Smooth muscle cell (in vitro differentiated cells): Measurements from ENCODE around the gene PSENEN. TPM values are rescaled to one million over a fixed set of nuclear protein-coding genes. Genes with fewer than 3 reads are reported as not detected.

ENCODE experiments used
- DNase-seq: peaks from one replicate; lab custom pipeline; 2025; ENCODE audit not compliant: unreplicated experiment; lab: John Stamatoyannopoulos, UW
- H2AFZ ChIP-seq: fragments of 200-600 bp; sonication (generic); 2 replicates; pipeline ENCODE4 v1.6.0; 2016; ENCODE audit warnings: antibody characterized with exemption, low read depth, mild to moderate bottlenecking
- H3F3A ChIP-seq: fragments of 200-600 bp; sonication (generic); 2 replicates; pipeline ENCODE4 v1.6.0; 2017; ENCODE audit warnings: antibody characterized with exemption, low read depth
- H3K27ac ChIP-seq: fragments of 200-600 bp; sonication (generic); 2 replicates; pipeline ENCODE4 v1.5.1; 2016; ENCODE audit warnings: low read depth, mild to moderate bottlenecking
- H3K27me3 ChIP-seq: fragments of 200-600 bp; sonication (generic); 2 replicates; pipeline ENCODE4 v1.6.1; 2016; ENCODE audit warnings: low read depth, mild to moderate bottlenecking
- H3K36me3 ChIP-seq: fragments of 200-600 bp; sonication (generic); 2 replicates; pipeline ENCODE4 v1.5.1; 2016; ENCODE audit warnings: low read depth
- H3K4me1 ChIP-seq: fragments of 200-600 bp; sonication (generic); 2 replicates; pipeline ENCODE4 v1.5.1; 2016; ENCODE audit warnings: low read depth
- H3K4me2 ChIP-seq: fragments of 200-600 bp; sonication (generic); 2 replicates; pipeline ENCODE4 v1.6.0; 2016; ENCODE audit warnings: mild to moderate bottlenecking
- H3K4me3 ChIP-seq: fragments of 200-600 bp; sonication (generic); 2 replicates; pipeline ENCODE4 v1.5.1; 2016; ENCODE audit warnings: mild to moderate bottlenecking
- H3K79me2 ChIP-seq: fragments of 200-600 bp; sonication (generic); 2 replicates; pipeline ENCODE4 v1.6.0; 2016; ENCODE audit warnings: low read depth, mild to moderate bottlenecking
- H3K9ac ChIP-seq: fragments of 200-600 bp; sonication (generic); 2 replicates; pipeline ENCODE4 v1.6.0; 2016; ENCODE audit warnings: low read depth
- H3K9me3 ChIP-seq: fragments of 200-600 bp; sonication (generic); replicated peaks from 2 replicates; pipeline ENCODE4 v1.5.1; 2016; ENCODE audit warnings: low read depth
- H4K20me1 ChIP-seq: fragments of 200-600 bp; sonication (generic); 2 replicates; pipeline ENCODE4 v1.6.0; 2016; ENCODE audit warnings: low read depth
- WGBS: methylation state at CpG from one replicate; pipeline ENCODE4 v1.1.7; 2016; ENCODE audit warnings: low lambda C conversion rate; 5-methylcytosine and 5-hydroxymethylcytosine counted together
- polyA plus RNA-seq: library from polyadenylated mRNA; unstranded; fragments of >200 nt; fragmentation: Nextera tagmentation; extraction: Ambion mirVana; gene quantifications from 2 replicates; pipeline ENCODE4 v1.2.1, GENCODE V29; 2016
- total RNA-seq: library from RNA; depleted of rRNA; stranded (reverse); fragments of >200 nt; gene quantifications from 2 replicates; pipeline ENCODE4 v1.2.3, GENCODE V29; 2014
- TF ChIP-seq, protein P1 (sequence below): fragments of 200-600 bp; sonication (generic); IDR thresholded peaks from 2 replicates; pipeline ENCODE4 v1.5.1; 2017; ENCODE audit warnings: borderline replicate concordance, mild to moderate bottlenecking, antibody characterized with exemption; ENCODE audit not compliant: insufficient read depth, poor library complexity, severe bottlenecking

PSENEN gene
- total and polyA plus RNA-seq, 2 experiments from 2014 or later = 65.4 to 137 TPM

DNA sequence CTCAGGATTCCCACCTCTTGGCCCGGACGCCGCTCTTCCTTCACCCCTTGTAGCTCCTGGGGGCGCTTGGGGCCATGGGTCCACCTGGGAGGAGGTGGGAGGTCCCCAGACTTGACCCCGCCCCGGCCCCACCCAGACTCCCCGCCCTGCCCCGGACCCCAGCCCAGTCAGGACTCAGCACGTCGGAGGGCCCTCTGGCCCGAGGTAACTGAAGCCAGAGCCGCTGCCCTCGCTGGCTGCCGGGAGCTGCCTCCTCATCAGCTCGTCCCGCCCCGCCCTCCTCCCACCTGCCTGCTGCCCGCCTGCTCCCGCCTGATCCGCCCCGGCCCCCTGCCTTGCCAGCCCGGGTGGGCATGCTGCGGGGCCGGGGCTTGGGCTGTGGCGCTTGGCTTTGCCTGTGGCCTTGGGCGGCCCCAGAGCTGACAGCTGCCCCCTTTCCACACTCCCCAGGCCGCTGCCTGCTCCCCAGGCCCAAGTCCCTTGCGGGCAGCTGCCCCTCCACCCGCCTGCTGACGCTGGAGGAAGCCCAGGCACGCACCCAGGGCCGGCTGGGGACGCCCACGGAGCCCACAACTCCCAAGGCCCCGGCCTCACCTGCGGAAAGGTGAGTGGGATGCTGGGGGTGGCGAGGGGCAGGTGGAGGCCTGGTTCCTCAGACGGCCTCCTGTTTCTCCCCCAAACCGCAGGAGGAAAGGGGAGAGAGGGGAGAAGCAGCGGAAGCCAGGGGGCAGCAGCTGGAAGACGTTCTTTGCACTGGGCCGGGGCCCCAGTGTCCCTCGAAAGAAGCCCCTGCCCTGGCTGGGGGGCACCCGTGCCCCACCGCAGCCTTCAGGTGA lies 39.3 kb downstream of the PSENEN start:
- H4K20me1 ChIP-seq = no peaks in the 10 kb centered on the region
- H3K79me2 ChIP-seq = no peaks in the 10 kb centered on the region
- 59% methylated on average over 22 of the region's 45 CpGs for WGBS
- no peak overlapping the region for H2AFZ ChIP-seq
- no peaks in the 10 kb centered on the region for H3K9me3 ChIP-seq
- no peak overlapping the region for H3K9ac ChIP-seq
- H3K4me2 ChIP-seq = no peak overlapping the region
- H3K27ac ChIP-seq = no peak overlapping the region
- H3K4me3 ChIP-seq = no peak overlapping the region
- H3K27me3 ChIP-seq = no peaks in the 10 kb centered on the region
- H3F3A ChIP-seq = no peaks in the 10 kb centered on the region
- TF ChIP-seq, protein P1, sequence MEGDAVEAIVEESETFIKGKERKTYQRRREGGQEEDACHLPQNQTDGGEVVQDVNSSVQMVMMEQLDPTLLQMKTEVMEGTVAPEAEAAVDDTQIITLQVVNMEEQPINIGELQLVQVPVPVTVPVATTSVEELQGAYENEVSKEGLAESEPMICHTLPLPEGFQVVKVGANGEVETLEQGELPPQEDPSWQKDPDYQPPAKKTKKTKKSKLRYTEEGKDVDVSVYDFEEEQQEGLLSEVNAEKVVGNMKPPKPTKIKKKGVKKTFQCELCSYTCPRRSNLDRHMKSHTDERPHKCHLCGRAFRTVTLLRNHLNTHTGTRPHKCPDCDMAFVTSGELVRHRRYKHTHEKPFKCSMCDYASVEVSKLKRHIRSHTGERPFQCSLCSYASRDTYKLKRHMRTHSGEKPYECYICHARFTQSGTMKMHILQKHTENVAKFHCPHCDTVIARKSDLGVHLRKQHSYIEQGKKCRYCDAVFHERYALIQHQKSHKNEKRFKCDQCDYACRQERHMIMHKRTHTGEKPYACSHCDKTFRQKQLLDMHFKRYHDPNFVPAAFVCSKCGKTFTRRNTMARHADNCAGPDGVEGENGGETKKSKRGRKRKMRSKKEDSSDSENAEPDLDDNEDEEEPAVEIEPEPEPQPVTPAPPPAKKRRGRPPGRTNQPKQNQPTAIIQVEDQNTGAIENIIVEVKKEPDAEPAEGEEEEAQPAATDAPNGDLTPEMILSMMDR = no peak
- no peaks in the 10 kb centered on the region for H3K4me1 ChIP-seq
- no peak for DNase-seq
- H3K36me3 ChIP-seq = no peaks in the 10 kb centered on the region

DNA sequence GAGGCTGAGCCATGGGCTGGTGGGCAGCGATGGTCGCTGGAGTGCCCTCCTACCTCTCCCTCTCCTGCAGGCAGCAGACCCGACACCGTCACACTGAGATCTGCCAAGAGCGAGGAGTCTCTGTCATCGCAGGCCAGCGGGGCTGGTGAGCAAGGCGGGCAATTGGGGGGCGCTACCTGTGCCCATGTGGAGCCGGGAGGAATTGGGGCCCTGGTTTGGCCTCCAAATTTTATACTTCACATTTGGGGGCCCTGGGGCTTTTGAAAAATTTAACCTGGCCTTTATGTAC lies 39.8 kb downstream of the PSENEN start:
- WGBS = 78% methylated on average over 10 of the region's 10 CpGs
- no peaks in the 10 kb centered on the region for H3K4me1 ChIP-seq

DNA sequence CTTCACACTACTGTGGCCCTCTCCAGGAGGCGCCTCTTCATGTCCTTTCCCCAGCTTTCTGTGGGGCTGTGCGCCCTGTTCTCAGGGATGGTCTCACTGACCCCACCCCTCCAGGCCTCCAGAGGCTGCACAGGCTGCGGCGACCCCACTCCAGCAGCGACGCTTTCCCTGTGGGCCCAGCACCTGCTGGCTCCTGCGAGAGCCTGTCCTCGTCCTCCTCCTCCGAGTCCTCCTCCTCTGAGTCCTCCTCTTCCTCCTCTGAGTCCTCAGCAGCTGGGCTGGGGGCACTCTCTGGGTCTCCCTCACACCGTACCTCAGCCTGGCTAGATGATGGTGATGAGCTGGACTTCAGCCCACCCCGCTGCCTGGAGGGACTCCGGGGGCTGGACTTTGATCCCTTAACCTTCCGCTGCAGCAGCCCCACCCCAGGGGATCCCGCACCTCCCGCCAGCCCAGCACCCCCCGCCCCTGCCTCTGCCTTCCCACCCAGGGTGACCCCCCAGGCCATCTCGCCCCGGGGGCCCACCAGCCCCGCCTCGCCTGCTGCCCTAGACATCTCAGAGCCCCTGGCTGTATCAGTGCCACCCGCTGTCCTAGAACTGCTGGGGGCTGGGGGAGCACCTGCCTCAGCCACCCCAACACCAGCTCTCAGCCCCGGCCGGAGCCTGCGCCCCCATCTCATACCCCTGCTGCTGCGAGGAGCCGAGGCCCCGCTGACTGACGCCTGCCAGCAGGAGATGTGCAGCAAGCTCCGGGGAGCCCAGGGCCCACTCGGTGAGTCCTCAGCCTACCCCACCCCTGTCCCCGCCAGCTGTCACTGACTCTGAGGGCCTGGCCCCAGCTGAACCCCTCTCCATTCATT lies 41.1 kb downstream of the PSENEN start:
- no peak overlapping the region for H3K4me2 ChIP-seq
- no peaks in the 10 kb centered on the region for H3K9me3 ChIP-seq
- H3F3A ChIP-seq = no peaks in the 10 kb centered on the region
- no peak overlapping the region for H3K9ac ChIP-seq
- H4K20me1 ChIP-seq = no peaks in the 10 kb centered on the region
- no peak overlapping the region for H3K4me3 ChIP-seq
- H3K27ac ChIP-seq = no peak overlapping the region
- H3K36me3 ChIP-seq = no peaks in the 10 kb centered on the region
- H3K79me2 ChIP-seq = no peaks in the 10 kb centered on the region
- no peaks in the 10 kb centered on the region for H3K27me3 ChIP-seq
- H2AFZ ChIP-seq = no peak overlapping the region
- no peaks in the 10 kb centered on the region for H3K4me1 ChIP-seq
- WGBS = 97% methylated on average over 18 of the region's 31 CpGs
- DNase-seq = no peak
- TF ChIP-seq, protein P1 = no peak

More for the DNA sequence above, 39.8 kb downstream of the PSENEN start:
- Histone ChIP-seq H3F3A (no peaks in the 10 kb centered on the region), H3K36me3 (no peaks in the 10 kb centered on the region), H3K27me3 (no peaks in the 10 kb centered on the region), H3K79me2 (no peaks in the 10 kb centered on the region), H3K9ac (no peak overlapping the region), H3K4me3 (no peak overlapping the region), H3K9me3 (no peaks in the 10 kb centered on the region), H2AFZ (no peak overlapping the region), H4K20me1 (no peaks in the 10 kb centered on the region), H3K27ac (no peak overlapping the region), H3K4me2 (no peak overlapping the region)
- no peak for DNase-seq
- TF ChIP-seq, protein P1 = no peak
